GM21423 (cell line): Measurements from ENCODE around the gene EN2.

Experiments used
- ATAC-seq: cut with Tn5 transposase; IDR thresholded peaks from one replicate; pipeline ENCODE4 v1.9.1; 2021; ENCODE audit warnings: mild to moderate bottlenecking, moderate library complexity; ENCODE audit not compliant: unreplicated experiment

EN2 gene

GRCh38 chr7:155507576-155507975, 49.6 kb downstream of the EN2 start:
- ATAC-seq, result no peak

GRCh38 chr7:155508376-155509358, 50.7 kb downstream of the EN2 start:
- ATAC-seq, result no peak

GRCh38 chr7:155509359-155509724, 51.4 kb downstream of the EN2 start:
- no peak for ATAC-seq

GRCh38 chr7:155509725-155510551, 52.0 kb downstream of the EN2 start:
- ATAC-seq, result no peak

GRCh38 chr7:155510975-155511701, 53.2 kb downstream of the EN2 start:
- no peak for ATAC-seq

GRCh38 chr7:155511702-155511996, 53.7 kb downstream of the EN2 start:
- no peak for ATAC-seq

GRCh38 chr7:155512246-155512887, 54.4 kb downstream of the EN2 start:
- ATAC-seq, result no peak

GRCh38 chr7:155513543-155514285, 55.8 kb downstream of the EN2 start:
- ATAC-seq, result no peak

- no peak for ATAC-seq
Measured at GRCh38 chr7:155514296-155514695, 56.4 kb downstream of the EN2 start.
